CD4-positive, CD25-positive, alpha-beta regulatory T cell (primary cell): ENCODE data around the gene CPTP. TPM values are rescaled to one million over a fixed set of nuclear protein-coding genes. Genes with fewer than 3 reads are reported as not detected.
A peak's percentile ranks its signal among the peaks of the same experiment; 100 is the strongest.

Experiments used
- ATAC-seq, 2 donors: fragments of 150-1000 bp; cut with Tn5 transposase; one replicate each; pipeline ENCODE4 v1.10.0; 2021; ENCODE audit warnings: low read depth in 2 of 2, moderate number of reproducible peaks in 2 of 2, moderate library complexity in 1 of 2
- DNase-seq, 3 donors: peaks; one replicate each; pipeline versions ENCODE4 v3.0.0 to v3.0.0-alpha.2; 2012 to 2022; ENCODE audit warnings: mixed read lengths in 1 of 3
- H3K27ac ChIP-seq: one replicate; pipeline ENCODE4 v1.7.0; 2013; ENCODE audit warnings: mild to moderate bottlenecking, low read length; ENCODE audit not compliant: insufficient read depth, poor library complexity, severe bottlenecking
- H3K27me3 ChIP-seq: one replicate; pipeline ENCODE4 v1.7.0; 2013; ENCODE audit warnings: low read length; ENCODE audit not compliant: control insufficient read depth, insufficient read depth
- H3K36me3 ChIP-seq: one replicate; pipeline ENCODE4 v1.7.0; 2013; ENCODE audit warnings: mild to moderate bottlenecking, low read length, moderate library complexity; ENCODE audit not compliant: control insufficient read depth, insufficient read depth
- H3K4me1 ChIP-seq: 2 replicates; pipeline ENCODE4 v1.7.0; 2013; ENCODE audit warnings: mild to moderate bottlenecking, low read length; ENCODE audit not compliant: insufficient read depth, control insufficient read depth, poor library complexity, severe bottlenecking
- H3K4me3 ChIP-seq: one replicate; pipeline ENCODE4 v1.7.0; 2013; ENCODE audit warnings: low read depth, mild to moderate bottlenecking, low read length, moderate library complexity
- H3K9me3 ChIP-seq, 2 experiments: 1 replicate in 1 of 2; 2 replicates in 1 of 2; pipeline ENCODE4 v1.7.0; 2013; ENCODE audit warnings: low read length in 2 of 2, mild to moderate bottlenecking in 1 of 2, moderate library complexity in 1 of 2; ENCODE audit not compliant: control insufficient read depth in 2 of 2
- H3K27ac Mint-ChIP-seq, 3 donors: one replicate each; pipeline ENCODE4 v1.8.0; 2020 to 2022; ENCODE audit warnings: mild to moderate bottlenecking in 3 of 3, mixed read lengths in 3 of 3, moderate library complexity in 2 of 3
- H3K27me3 Mint-ChIP-seq: one replicate; pipeline ENCODE4 v1.8.0; 2022; ENCODE audit warnings: mild to moderate bottlenecking, mixed read lengths
- H3K36me3 Mint-ChIP-seq: one replicate; pipeline ENCODE4 v1.8.0; 2020; ENCODE audit warnings: mixed read lengths
- H3K4me1 Mint-ChIP-seq, 4 donors: one replicate each; pipeline ENCODE4 v1.8.0; 2020 to 2022; ENCODE audit warnings: mixed read lengths in 4 of 4, mild to moderate bottlenecking in 1 of 4
- H3K4me3 Mint-ChIP-seq, 4 donors: one replicate each; pipeline ENCODE4 v1.8.0; 2020 to 2022; ENCODE audit warnings: mild to moderate bottlenecking in 4 of 4, mixed read lengths in 4 of 4, moderate library complexity in 3 of 4
- H3K9me3 Mint-ChIP-seq, 7 donors: one replicate each; pipeline ENCODE4 v1.8.0; 2020 to 2022; ENCODE audit warnings: mixed read lengths in 7 of 7, mild to moderate bottlenecking in 3 of 7, moderate library complexity in 2 of 7
- polyA plus RNA-seq, 4 donors: library from polyadenylated mRNA; unstranded; fragments of 300-500 nt; fragmentation: Illumina TruSeq; gene quantifications; one replicate each; pipeline ENCODE4 v1.2.3, GENCODE V29; 2021
- total RNA-seq: library from RNA; stranded (reverse); gene quantifications from one replicate; pipeline ENCODE4 v1.2.3, GENCODE V29; 2022

CPTP gene
- total and polyA plus RNA-seq, 5 donors from 2014 or later, result 21.4 to 40.1 (median 29.9) TPM

DNA sequence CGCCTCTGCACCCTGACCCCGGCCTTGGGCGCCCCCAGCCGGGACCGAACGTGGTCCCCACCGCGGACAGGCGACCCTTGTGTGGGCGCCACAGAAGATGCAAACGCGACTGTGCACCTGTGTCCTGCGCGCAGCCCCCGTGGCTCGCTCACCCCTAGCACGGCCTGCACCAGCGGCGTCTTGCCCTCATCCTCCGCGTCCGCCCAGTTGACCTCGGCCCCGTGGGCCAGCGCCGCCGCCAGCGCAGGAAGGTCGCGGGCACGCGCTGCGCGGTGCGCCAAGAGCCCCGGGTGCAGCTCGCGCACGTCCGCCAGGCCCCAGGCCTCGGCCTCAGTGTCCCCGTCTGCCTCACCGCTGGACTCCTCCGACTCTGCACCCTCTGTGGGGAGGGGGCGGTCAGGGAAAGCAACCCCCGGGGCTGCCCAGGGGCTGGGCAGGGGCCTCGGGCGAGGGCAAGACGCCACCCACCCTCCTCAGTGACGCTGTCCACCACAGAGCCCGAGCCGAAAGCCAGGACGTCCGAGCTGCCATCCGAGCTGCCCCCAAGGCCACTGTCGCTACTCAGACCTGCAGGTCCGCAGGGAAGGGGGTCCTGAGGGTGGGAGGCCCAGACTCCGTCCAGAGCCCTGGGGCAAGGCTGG is 30.2 kb upstream of the CPTP start:
- ATAC-seq (no peak), DNase-seq (no peak)
- Histone ChIP-seq H3K4me3 (no peak overlapping the region), H3K27me3 (no peaks in the 10 kb centered on the region), H3K27ac (no peak overlapping the region), H3K9me3 (no peaks in the 10 kb centered on the region), H3K4me1 (no peaks in the 10 kb centered on the region), H3K36me3 (no peaks in the 10 kb centered on the region)
- H3K27ac Mint-ChIP-seq, result no peak overlapping the region
- H3K4me3 Mint-ChIP-seq, result no peak overlapping the region
- H3K27me3 Mint-ChIP-seq, result no peaks in the 10 kb centered on the region
- peaks cover 0 to 4% (median 2%) of the 10 kb centered on the region in 4 donors for H3K4me1 Mint-ChIP-seq
- no peaks in the 10 kb centered on the region for H3K36me3 Mint-ChIP-seq
- no peaks in the 10 kb centered on the region for H3K9me3 Mint-ChIP-seq

GRCh38 chr1:1295154-1295923 is 29.3 kb upstream of the CPTP start:
- Mint-ChIP-seq H3K4me3 (no peak overlapping the region), H3K27me3 (no peaks in the 10 kb centered on the region), H3K27ac (no peak overlapping the region), H3K9me3 (no peaks in the 10 kb centered on the region), H3K36me3 (no peaks in the 10 kb centered on the region), H3K4me1 (peaks cover 0 to 4% (median 2%) of the 10 kb centered on the region in 4 donors)
- Histone ChIP-seq H3K27me3 (no peaks in the 10 kb centered on the region), H3K36me3 (no peaks in the 10 kb centered on the region), H3K9me3 (no peaks in the 10 kb centered on the region), H3K4me3 (no peak overlapping the region), H3K4me1 (no peaks in the 10 kb centered on the region), H3K27ac (no peak overlapping the region)
- no peak for DNase-seq
- ATAC-seq, result no peak

GRCh38 chr1:1296070-1297061 is 28.2 kb upstream of the CPTP start:
- Mint-ChIP-seq H3K4me3 (no peak overlapping the region), H3K27me3 (no peaks in the 10 kb centered on the region), H3K36me3 (no peaks in the 10 kb centered on the region), H3K4me1 (peaks cover 0 to 4% (median 2%) of the 10 kb centered on the region in 4 donors), H3K9me3 (no peaks in the 10 kb centered on the region), H3K27ac (no peak overlapping the region)
- no peaks in the 10 kb centered on the region for H3K9me3 ChIP-seq
- no peaks in the 10 kb centered on the region for H3K27me3 ChIP-seq
- ATAC-seq, result no peak
- H3K36me3 ChIP-seq, result no peaks in the 10 kb centered on the region
- H3K4me1 ChIP-seq, result no peaks in the 10 kb centered on the region
- H3K4me3 ChIP-seq, result no peak overlapping the region
- H3K27ac ChIP-seq, result no peak overlapping the region
- no peak for DNase-seq

DNA sequence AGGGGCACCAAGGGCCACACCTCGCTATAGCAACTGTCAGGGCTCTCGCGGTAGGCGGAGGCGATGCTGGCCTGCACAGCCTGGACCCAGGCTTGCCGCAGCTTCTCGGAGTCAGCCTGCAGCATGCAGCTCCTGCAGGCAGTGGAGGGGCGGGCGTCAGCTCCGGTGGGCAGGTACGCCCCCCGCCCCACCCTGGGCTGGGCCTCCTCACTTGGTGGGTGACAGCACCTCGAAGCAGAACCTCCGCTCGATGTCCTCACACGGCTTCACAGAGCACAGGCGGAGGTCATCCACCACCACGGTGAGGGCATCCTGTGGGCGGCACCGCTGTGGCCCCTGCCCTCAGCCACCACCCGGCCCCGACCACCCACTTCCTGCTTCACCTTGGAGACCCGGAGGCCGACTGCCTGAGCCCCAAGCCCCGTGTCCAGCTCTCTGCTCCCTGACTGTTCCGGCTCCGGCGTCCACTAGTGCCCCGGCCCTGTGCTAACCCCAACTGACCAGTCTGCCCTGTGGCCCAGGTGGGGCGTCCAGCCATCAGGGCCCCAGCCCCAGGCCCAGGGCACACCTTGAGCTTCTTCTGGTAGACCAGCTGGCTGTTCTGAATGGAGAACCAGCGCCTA is 26.7 kb upstream of the CPTP start:
- Mint-ChIP-seq H3K9me3 (no peaks in the 10 kb centered on the region), H3K27ac (no peak overlapping the region), H3K4me3 (no peak overlapping the region), H3K4me1 (no peaks in the 10 kb centered on the region), H3K36me3 (no peaks in the 10 kb centered on the region), H3K27me3 (no peaks in the 10 kb centered on the region)
- Histone ChIP-seq H3K27ac (no peak overlapping the region), H3K4me1 (no peaks in the 10 kb centered on the region), H3K36me3 (no peaks in the 10 kb centered on the region), H3K27me3 (no peaks in the 10 kb centered on the region), H3K4me3 (no peak overlapping the region), H3K9me3 (no peaks in the 10 kb centered on the region)
- DNase-seq, result no peak
- ATAC-seq, result no peak

DNA sequence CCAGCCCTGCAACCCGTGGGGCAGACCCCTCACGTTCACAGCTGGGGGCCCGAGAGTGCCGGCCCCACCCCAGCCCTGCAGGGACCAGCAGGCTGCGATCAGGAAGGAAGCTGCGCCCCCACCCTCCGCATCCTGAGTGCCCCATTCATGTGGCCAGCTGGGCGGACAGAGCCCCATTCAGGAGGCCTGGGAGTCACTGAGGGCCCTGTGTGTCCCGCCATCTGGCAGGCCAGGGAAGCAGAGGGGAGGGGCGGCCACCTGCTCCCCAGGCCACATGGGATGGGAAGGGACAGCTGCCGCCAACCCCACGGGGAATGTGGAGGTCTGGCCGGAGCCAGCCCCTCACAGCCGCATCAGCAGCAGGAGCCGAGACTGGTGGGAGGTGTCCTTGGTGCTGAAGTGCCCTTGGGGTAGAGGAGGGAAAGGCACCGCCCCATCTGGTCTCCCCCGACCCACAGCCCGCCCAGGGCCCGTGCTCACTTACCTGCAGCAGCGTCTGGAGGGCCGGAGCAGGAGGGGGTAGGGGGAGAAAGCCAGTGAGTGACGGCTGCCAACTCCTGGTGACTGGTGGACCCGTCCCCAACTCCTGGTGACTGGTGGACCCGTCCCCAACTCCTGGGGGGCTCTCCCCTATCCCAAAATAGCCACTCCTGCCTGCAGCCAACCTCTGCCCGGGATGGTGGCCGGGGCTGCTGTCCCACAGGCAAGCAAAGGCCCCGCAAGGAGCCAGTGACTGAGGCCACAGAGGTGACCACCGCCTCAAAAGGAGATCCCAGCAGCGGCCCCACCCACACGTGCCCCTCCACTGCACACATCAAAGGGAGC is 25.5 kb upstream of the CPTP start:
- no peak overlapping the region for H3K27ac ChIP-seq
- H3K36me3 ChIP-seq, result no peaks in the 10 kb centered on the region
- Mint-ChIP-seq H3K4me3 (no peak overlapping the region), H3K36me3 (no peaks in the 10 kb centered on the region), H3K9me3 (no peaks in the 10 kb centered on the region), H3K27ac (no peak overlapping the region), H3K27me3 (no peaks in the 10 kb centered on the region), H3K4me1 (no peaks in the 10 kb centered on the region)
- no peak for ATAC-seq
- no peaks in the 10 kb centered on the region for H3K4me1 ChIP-seq
- H3K9me3 ChIP-seq, result no peaks in the 10 kb centered on the region
- H3K27me3 ChIP-seq, result no peaks in the 10 kb centered on the region
- H3K4me3 ChIP-seq, result no peak overlapping the region
- no peak for DNase-seq

DNA sequence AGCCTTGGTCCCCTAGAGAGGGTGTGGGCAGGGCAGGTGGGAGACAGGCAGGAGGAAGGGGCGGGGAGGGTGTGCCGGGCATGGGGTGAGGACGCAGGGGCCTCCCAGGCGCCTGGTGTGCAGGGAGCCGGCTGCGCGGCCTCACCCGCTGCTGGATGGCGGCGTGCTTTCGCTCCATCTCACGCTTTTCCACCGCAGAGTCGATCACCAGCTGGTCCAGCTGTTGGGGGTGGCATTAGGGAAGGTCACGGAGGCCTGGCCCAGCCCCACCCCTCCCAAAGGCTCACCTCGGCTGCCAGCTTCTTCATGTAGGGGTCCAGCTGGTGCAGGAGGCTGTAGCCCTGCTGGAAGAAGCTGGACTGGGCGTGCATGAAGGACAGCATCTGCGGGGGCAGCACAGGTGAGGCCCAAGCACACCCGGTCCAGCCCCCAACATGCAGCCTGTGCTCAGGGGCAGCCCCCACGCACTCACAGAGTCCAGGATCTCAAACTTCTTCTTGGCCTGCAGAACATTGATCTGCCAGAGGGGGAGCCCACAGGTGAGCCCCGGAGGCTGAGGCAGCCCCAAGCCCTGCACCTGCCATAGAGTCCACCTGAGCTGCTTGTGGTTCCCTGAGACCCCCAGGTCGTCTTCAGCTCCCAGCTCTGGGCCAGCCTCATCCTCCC is 24.8 kb upstream of the CPTP start:
- Mint-ChIP-seq H3K4me1 (peaks cover 0 to 4% (median 0%) of the 10 kb centered on the region in 4 donors), H3K27ac (no peak overlapping the region)
- peak in 1 of 3 donors; percentile 43 for DNase-seq

More for the DNA sequence above, 24.8 kb upstream of the CPTP start:
- Histone ChIP-seq H3K9me3 (no peaks in the 10 kb centered on the region), H3K27me3 (no peaks in the 10 kb centered on the region), H3K4me3 (no peak overlapping the region), H3K4me1 (peaks cover 5% of the 10 kb centered on the region), H3K36me3 (no peaks in the 10 kb centered on the region), H3K27ac (no peak overlapping the region)
- H3K4me3 Mint-ChIP-seq, result no peak overlapping the region
- H3K27me3 Mint-ChIP-seq, result no peaks in the 10 kb centered on the region
- H3K9me3 Mint-ChIP-seq, result no peaks in the 10 kb centered on the region
- peak in 1 of 2 donors; percentile 26 for ATAC-seq
- H3K36me3 Mint-ChIP-seq, result no peaks in the 10 kb centered on the region
